ENCODE data around the gene TNRC6A.
"Not testable (repeated sequence)": the region's sequence is repeated elsewhere in the genome, so short reads cannot be mapped to it uniquely, and the experiment has no call there.

The TNRC6A gene

DNA sequence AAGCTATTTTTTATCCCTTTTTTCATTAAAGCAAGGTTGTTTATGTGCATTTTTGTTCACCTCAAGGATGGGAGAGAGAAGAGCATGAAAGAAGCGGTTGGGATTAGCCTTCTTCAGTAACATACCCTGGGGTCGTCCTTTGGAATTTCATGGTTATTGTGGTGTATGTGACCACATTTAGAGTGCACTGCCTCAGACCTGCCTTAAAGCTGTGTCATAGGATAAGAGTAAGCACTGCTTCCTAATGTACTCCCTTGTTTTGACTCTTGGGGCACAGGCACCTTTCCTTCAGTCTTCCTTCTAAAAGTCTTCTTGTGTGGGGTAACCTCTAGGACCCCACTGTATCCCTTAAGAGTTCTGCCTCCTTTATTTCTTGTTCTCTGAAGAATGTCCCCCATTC is 28.9 kb downstream of the TNRC6A start:
- no peak for DNase-seq (ENCODE audit: low spot score)

DNA sequence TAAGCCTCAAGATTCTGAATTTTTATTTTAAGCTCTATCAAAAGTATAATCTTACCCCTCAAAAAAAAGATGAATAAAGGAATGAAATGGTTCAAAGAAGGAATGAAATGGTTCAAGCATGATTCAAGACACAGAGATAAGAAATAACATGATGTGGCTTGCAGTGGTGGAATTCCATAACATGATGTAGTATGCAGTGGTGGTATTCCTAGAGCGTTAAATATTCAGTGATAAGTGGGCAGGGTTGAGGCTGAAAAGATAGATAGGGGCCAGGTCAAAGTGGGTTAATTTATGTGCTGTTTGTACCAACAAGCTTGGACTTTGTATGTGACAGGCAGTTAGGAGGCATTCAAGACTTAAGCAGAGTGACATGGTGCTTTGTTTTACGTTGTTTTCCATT is 29.6 kb downstream of the TNRC6A start:
- no peak for DNase-seq (ENCODE audit: low spot score)

DNA sequence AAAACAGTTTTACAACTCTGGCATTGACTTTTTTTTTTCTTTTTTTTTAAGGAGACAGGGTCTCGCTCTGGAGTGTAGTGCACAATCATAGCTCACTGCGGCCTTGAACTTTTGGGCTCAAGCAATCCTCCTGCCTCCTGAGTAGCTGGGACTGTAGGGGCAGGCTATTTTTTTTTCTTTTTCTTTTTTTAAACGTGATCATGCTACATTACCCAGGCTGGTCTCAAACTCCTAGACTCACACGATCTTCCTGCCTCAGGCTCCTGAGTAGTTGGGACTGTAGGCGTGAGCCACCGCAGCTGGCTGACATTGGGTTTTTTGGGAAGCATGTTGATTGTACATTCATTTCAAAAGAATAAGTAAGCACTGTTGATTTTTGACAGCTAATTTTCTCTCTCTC is 32.1 kb downstream of the TNRC6A start:
- no peak for DNase-seq (ENCODE audit: low spot score)

DNA sequence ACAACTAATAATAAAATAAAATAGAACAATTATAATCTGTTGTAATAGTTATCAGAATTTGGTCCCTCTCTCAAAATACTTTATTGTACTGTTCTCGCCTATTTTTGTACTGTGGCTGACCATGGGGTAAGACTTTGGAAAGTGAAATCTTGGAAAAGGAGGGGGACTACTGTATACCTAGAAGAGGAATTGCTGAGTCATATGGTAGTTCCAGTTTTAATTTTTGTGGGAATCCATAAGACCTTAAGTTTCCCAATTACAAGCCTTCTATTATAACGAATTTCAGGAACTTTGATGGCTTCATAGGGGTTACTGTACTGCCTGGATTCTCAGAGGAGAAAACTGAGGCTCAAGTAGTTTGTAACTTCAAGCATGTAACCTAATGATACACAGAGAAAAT is 35.5 kb downstream of the TNRC6A start:
- DNase-seq (ENCODE audit: low spot score): no peak

DNA sequence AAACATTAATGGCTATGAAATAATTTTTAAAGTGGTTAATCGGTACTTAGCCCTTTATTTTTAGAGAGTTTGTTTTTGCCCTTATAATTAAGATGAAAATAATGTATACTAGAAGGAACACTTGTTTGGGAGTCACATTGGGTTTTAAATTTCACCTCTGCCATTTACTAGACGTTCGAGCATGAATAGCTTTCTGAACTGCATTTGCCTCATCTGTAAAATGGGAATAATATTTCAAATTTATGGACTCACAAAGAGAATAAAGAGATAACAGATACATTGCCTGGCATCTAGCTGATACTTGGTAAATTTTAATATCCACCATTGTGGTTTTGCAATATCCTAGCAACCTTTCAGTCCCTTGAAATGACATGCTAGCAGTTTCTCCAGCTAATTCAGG is 36.6 kb downstream of the TNRC6A start:
- no peak for DNase-seq (ENCODE audit: low spot score)

DNA sequence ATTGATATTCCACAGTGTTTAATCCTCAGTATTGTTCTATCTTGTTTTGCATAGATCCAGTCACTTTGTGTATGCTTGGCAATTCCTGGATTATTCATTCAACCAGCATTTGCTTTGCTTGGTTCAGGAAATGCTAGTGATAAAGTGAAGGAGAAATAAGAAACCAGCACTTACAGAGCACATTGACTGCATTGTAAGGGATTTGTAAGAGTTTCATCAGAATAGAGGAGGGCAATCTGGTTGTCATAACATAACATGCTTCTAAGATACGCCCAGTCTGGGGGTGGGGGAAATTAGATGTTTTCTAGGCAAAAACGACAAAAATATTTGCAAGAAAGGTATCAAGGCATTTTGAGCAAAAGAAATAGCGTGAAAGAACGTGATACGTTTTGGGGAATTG is 40.4 kb downstream of the TNRC6A start:
- DNase-seq (ENCODE audit: low spot score): no peak

DNA sequence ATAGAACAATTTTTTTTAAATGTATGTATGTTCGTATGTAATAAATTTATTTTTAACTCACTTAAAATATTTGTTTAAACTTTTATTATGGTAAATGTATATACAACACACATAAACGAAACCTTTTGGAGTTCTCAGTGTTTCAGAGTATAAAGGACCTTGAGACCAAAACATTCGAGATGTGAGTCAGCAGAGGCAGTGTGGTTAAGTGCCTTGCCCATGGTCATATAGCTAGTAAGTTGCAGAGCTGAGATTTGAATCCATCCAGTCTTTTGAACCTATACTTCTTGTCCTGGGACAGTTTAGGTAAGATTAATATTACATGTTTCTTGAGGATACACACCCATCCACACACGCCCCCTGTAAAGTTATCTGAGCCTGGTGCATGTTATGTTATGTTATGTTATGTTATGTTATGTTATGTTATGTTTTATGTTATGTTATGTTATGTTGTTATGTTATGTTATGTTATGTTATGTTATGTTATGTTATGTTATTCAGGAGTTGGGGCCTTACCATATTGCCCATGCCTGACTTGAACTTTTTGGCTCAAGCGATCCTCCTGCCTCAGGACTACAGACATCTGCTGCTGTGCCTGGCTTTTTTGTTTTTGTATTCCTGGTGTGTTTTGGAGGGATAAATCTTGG is 41.8 kb downstream of the TNRC6A start:
- DNase-seq (ENCODE audit: low spot score): no peak

DNA sequence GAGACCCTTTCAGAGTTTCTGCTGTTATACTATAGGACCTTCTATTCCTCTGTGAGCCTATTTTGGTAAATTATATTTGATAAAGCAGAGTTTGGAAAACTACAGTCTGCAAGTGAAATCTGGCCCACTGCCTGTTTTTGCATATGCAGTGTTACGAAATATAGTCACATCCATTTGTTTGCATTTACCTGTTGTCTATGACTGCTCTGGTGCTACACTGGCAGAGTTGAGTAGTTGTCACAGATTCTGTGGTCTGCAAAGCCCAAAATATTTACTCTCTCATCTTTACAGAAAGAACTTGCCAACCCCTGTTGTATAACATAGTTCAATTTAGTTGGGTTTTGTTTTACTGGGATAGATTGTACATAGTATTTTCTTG is 42.3 kb downstream of the TNRC6A start:
- no peak for DNase-seq (ENCODE audit: low spot score)

DNA sequence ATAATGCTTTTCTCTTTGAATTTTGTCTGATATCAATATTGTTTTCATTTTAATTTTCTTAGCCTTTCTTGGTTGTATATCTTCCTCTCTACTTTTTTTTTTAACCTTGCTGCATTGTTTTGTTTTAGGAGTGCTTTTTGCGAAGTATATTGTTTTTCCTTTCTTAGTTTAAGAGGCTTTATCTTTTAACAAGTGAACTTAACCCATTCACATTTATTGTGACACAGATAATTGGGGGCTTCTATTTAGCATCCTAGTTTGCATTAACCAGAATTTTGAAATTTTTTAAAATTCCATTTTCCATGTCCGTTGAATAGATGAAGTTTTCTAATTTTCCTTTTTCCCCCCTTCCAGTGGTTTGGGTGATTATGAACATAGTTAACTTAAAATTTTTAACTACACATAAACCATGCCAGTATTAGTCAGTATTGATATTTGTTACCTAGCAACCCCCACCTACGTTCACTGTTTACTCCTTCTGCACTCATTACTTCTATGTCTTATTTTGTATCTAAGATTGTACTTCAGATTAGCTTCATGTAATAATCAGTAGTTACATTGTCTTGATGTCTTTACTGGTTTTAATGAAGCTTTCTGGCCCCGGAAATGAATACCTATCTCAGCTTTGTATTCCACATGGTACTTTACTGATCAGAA is 44.4 kb downstream of the TNRC6A start:
- DNase-seq (ENCODE audit: low spot score): no peak

DNA sequence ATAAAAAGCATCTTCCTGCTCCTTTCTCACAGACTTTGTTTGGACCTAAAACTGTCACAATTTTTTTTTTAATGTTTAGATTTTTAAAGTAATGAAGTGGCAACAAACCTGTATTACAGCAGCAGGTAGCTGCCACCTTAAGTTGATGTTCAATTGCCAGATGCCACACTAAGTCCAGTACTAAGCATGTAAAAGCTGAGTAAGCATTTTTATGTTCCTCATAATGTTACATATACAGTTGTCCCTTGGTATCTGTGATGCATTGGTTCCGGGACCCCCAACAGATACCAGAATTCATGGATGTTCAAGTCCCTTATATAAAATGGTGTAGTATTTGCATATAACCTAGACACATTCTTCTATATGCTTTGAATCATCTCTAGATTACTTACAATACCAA is 45.1 kb downstream of the TNRC6A start:
- no peak for DNase-seq (ENCODE audit: low spot score)

DNA sequence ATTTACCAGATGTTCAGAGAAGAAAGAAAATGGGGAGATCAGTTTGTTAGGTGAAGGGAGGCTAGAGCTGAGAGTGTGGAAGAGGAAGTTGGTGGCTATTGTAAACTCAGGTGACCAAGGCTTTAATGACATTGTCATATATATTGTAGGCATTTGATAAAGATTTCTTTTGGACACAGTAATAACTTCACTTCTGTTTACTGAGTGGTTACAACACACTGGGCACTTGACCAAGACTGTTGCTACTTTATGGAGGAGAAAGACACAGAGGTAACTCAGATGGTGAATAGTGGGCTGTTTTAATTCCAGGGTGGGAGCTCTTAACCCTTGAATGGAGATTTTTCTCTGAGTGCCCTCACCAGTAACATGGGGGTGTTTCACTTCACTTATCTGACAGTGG is 46.0 kb downstream of the TNRC6A start:
- DNase-seq (ENCODE audit: low spot score): no peak

DNA sequence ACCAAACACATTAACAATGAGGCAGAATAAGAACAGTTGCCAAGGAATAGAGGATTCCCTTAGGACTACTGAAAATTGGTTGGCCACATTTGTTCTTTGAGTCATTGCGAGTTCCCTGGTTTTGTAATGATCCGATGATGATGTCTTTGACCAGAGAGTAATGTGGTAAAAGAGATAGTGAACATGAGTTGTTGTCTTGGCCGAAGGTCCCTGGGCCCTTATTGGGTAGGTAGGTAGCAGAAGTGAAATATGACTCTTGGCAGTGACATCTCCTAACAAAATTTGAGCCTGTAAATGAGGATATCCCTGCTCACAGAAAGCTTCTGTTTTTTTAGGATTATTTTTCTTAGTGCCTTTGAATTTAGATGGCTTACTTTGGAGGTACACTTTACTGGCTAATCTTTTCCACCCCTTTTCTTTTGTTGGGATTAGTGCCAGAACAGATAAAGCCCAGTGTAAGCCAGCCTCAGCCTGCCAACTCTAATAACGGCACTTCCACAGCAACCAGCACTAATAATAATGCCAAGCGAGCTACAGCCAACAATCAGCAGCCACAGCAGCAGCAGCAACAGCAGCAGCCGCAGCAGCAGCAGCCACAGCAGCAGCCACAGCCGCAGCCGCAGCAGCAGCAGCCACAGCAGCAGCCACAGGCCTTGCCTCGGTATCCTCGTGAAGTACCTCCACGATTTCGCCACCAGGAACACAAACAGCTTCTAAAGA is 47.2 kb downstream of the TNRC6A start:
- peak; percentile 42 for DNase-seq (ENCODE audit: low spot score)

DNA sequence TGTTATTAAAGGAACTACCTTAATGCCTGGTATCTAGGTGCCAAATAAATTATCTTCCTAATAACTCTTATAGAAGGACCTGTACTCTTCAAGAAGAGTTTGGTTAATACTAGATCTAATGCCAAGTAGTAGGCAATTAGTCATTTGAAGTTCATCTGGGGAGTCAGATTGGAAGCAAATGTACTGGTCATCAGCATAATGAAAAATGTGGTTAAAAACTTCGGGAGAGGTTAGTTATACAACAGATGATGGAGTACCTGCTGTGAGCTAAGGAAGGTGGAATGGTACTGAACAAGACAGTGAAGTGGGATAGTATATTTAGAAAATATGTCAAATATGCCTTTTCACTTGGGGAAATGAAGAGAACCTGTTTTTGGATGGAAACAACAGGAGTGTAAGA is 49.2 kb downstream of the TNRC6A start:
- no peak for DNase-seq (ENCODE audit: low spot score)

DNA sequence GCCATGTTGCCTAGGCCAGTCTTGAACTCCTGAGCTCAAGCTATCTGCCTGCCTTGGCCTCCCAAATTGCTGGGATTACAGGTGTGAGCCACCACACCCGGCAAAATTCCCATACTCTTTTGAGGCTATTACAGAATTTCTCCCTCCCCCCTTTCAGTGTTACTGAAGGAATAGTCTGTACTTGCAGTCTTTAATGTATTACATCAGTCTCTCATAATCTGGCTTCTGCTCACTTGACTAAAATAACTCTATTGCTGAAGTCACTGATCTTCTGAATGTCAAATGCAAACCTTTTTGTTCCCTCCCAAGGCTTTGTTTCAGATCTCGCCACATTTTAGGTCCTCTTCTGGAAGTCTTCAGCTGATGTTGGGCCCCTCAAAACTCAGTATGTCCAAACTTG is 51.8 kb downstream of the TNRC6A start:
- no peak for DNase-seq (ENCODE audit: low spot score)

DNA sequence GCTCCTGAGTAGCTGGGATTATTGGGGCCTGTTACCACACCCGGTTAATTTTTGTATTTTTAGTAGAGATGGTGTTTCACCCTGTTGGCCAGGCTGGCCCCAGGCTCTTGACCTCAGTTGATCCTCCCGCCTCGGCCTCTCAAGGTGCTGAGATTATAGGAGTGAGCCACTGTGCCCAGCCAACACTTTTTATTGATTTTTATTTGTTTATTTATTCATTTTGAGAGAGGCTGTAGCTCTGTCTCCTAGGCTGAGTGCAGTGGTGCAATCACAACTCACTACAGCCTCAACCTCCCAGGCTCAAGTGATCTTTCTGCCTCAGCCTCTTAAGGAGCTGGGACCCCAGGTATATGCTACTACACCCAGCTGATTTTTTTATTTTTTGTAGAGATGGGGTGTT is 54.7 kb downstream of the TNRC6A start:
- DNase-seq (ENCODE audit: low spot score): no peak

DNA sequence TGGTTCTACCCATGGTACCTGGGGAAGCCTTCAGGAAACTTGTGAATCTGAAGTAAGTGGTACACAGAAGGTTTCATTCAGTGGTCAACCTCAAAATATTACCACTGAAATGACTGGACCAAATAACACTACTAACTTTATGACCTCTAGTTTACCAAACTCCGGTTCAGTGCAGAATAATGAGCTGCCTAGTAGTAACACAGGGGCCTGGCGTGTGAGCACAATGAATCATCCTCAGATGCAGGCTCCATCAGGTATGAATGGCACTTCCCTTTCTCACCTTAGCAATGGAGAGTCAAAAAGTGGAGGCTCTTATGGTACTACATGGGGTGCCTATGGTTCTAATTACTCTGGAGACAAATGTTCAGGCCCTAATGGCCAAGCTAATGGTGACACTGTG is 60.4 kb downstream of the TNRC6A start:
- no peak for DNase-seq (ENCODE audit: low spot score)

DNA sequence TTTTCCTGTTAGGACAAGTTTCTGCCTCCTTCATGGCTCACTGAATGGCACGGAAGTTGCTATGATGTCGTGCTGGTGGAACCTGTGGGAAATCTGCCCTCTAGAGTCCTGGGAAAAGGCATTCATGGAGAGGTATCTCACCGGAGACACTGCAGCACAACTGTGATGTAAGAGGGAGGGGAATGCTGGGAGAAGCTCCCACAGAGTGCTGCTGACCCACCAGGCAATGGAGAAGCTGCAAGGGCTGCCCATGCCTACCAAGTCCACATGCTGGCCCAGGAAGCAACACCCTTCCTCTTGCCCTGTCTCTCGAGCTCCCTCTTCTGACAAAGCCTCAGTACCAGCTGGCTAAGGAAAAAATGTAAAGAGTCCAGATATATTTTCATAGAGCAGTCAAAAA is 71.1 kb downstream of the TNRC6A start:
- peak; percentile 24 for DNase-seq (ENCODE audit: low spot score)

DNA sequence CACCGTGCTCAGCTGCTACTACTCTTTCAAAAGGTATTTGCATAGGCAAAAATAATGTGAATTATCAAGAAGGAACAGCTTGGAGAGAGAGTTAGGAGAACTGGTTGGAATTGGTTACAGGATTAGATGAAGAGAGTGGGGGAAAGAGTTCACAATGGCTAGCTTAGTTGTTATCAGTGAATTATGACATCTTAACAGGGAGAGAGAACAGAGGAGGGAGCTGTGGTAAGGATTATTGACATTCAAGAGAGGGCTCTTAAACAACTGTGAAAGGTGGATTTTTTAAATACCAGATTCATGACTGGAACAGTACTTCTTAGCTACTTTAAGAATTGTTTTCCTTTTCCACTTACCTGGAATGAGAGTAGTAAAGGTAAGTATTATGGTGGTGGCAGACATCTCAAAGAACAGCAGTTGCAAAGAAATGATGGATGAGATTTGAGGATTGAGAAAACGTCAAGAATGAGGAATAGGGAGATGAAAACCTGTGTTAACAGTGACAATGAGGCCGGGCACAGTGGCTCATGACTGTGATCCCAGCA is 72.4 kb downstream of the TNRC6A start:
- DNase-seq (ENCODE audit: low spot score): no peak

DNA sequence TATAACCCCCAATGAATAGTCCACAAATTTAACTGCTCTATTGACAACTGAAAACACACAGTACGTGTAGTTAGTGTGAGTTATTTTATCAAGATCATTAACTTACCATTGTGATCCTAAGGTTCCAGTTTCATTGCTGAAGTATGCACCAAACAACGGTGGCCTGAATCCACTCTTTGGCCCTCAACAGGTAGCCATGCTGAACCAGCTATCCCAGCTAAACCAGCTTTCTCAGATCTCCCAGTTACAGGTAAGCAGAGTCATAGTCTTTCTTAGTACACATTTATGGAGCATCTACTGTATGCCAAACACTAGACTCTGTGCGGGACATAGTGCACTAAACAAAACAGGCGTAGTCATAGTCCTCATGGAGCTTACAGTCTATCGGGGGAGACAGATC is 76.0 kb downstream of the TNRC6A start:
- no peak for DNase-seq (ENCODE audit: low spot score)

DNA sequence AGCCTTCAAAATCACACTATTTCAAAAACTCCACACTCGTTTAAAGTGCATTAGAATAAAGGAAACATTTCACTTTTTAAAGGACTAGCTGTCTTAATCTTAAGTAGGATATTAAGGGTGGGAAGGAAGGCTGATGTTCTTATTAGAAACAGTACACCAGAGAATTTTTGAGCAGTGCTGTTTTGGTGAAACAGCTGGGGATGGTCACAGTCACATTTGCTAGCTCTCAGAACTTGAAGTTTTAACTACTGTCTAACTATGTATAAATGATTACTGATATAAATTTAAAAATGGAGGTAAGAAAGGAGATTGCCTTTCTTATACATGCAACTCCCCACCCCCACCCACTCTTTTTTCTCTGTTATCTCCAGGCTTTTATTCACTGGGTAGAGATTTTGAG is 77.8 kb downstream of the TNRC6A start:
- no peak for DNase-seq (ENCODE audit: low spot score)

DNA sequence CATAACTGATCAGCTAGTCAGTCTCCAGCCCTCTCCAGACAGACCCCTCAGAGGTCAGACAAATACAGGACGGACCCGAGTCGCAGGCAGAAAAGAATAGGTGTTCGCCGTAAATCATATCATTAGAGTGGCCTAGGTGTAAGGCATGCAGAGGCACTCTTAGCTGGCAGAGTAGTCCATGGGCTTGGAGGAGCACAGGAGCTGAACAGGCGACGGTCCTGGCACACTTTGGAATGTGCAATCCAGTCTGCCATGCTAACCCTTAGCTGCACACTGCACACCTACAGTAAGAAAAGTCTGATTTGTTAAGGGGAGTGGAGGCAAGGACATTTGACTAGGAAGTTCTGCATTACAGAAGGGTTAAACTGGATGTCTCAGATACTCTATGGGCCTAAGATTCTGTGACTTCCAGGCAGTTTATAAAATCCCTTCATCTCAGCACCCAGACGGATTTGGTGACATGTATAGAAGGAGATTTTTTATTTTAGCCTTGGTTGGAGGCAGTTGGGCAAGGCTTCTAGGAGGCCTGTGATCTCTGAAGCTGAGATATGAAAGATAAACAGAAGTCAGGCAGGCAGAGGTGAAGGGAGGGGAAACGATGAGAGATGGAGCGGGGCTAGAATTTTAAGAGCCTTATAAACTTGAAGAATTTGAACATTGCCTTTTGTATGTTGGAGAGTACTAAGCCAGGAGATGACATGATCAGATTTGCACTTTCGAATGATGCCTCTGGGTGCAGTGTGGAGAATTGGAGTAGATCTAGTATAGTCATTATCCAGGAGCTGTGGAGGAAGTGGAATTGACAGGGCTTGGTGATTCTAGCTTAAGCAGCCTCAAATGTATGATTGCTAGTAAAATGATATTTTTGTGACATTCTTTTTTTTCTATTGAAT is 81.7 kb downstream of the TNRC6A start:
- DNase-seq (ENCODE audit: low spot score): no peak

DNA sequence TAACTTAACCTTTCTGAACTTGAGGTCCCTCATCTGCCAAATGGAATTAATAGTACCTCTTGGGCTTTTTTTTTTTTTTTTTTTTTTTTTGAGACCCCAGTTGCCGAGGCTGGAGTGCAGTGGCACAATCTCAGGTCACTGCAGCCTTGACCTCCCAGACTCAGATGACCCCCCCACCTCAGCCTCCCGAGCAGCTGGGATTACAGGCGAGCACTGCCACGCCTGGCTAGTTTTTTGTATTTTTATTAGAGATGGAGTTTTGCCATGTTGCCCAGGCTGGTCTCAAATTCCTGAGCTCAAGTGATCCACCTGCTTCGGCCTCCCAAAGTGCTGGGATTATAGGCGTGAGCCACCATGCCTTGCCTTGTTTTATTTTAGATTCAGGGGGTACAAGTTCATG is 83.4 kb downstream of the TNRC6A start:
- DNase-seq (ENCODE audit: low spot score): not testable (repeated sequence)

All from cerebellar cortex (tissue), 1 donor.